ENCODE results near the gene SENP8.

Gene SENP8

DNA sequence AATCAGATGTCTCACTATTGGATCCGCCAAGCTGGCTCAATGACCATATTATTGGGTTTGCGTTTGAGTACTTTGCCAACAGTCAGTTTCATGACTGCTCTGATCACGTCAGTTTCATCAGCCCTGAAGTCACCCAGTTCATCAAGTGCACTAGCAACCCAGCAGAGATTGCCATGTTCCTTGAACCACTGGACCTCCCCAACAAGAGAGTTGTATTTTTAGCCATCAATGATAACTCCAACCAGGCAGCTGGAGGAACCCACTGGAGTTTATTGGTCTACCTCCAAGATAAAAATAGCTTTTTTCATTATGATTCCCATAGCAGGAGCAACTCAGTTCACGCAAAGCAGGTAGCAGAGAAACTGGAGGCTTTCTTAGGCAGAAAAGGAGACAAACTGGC, 21.5 kb downstream of the SENP8 start:
- TF ChIP-seq ARNTL (CRISPR knock-in tag; IDR thresholded peaks at IDR 0.05; ENCODE audit: borderline replicate concordance, low read depth) (no peak), RARB (CRISPR knock-in tag; IDR thresholded peaks at IDR 0.05) (no peak), ZC3H10 (CRISPR knock-in tag; IDR thresholded peaks at IDR 0.05) (no peak), GLIS3 (CRISPR knock-in tag; IDR thresholded peaks at IDR 0.05) (no peak), CSDC2 (CRISPR knock-in tag; IDR thresholded peaks at IDR 0.05) (no peak), ZNF70 (CRISPR knock-in tag; IDR thresholded peaks at IDR 0.05) (no peak), PPARA (CRISPR knock-in tag; IDR thresholded peaks at IDR 0.05; ENCODE audit: borderline replicate concordance) (no peak), ISL1 (CRISPR knock-in tag; IDR thresholded peaks at IDR 0.05) (no peak), TOX (CRISPR knock-in tag; IDR thresholded peaks at IDR 0.05; ENCODE audit: borderline replicate concordance) (no peak), CREB5 (CRISPR knock-in tag; IDR thresholded peaks at IDR 0.05; ENCODE audit: low read depth) (no peak), ZNF565 (CRISPR knock-in tag; conservative IDR thresholded peaks at IDR 0.05; ENCODE audit: low read depth) (no peak), ZFP3 (CRISPR knock-in tag; IDR thresholded peaks at IDR 0.05) (no peak), OSR1 (CRISPR knock-in tag; IDR thresholded peaks at IDR 0.05) (no peak), ZNF8 (CRISPR knock-in tag; IDR thresholded peaks at IDR 0.05) (no peak), TSHZ2 (CRISPR knock-in tag; IDR thresholded peaks at IDR 0.05) (no peak), BACH2 (CRISPR knock-in tag; IDR thresholded peaks at IDR 0.05; ENCODE audit: borderline replicate concordance) (no peak), SNAI2 (CRISPR knock-in tag; IDR thresholded peaks at IDR 0.05) (no peak)
- TF ChIP-seq, protein P1, sequence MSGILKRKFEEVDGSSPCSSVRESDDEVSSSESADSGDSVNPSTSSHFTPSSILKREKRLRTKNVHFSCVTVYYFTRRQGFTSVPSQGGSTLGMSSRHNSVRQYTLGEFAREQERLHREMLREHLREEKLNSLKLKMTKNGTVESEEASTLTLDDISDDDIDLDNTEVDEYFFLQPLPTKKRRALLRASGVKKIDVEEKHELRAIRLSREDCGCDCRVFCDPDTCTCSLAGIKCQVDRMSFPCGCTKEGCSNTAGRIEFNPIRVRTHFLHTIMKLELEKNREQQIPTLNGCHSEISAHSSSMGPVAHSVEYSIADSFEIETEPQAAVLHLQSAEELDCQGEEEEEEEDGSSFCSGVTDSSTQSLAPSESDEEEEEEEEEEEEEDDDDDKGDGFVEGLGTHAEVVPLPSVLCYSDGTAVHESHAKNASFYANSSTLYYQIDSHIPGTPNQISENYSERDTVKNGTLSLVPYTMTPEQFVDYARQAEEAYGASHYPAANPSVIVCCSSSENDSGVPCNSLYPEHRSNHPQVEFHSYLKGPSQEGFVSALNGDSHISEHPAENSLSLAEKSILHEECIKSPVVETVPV (CRISPR knock-in tag; IDR thresholded peaks at IDR 0.05), result no peak
- ATAC-seq, result no peak

DNA sequence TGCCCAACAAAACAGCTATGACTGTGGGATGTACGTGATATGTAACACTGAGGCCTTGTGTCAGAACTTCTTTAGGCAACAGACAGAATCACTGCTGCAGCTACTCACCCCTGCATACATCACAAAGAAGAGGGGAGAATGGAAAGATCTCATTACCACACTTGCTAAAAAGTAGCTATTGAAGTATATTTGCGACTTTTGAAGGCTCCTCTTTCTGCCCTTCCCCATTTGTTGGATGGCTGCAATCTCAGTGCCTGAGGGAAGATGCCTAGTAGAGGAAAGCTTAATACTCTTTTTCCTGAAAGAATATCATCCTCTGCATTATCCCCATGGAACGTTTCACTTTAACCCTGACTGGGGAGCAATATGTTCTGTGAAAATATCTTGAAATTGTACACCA, 21.9 kb downstream of the SENP8 start:
- TF ChIP-seq, protein P2, sequence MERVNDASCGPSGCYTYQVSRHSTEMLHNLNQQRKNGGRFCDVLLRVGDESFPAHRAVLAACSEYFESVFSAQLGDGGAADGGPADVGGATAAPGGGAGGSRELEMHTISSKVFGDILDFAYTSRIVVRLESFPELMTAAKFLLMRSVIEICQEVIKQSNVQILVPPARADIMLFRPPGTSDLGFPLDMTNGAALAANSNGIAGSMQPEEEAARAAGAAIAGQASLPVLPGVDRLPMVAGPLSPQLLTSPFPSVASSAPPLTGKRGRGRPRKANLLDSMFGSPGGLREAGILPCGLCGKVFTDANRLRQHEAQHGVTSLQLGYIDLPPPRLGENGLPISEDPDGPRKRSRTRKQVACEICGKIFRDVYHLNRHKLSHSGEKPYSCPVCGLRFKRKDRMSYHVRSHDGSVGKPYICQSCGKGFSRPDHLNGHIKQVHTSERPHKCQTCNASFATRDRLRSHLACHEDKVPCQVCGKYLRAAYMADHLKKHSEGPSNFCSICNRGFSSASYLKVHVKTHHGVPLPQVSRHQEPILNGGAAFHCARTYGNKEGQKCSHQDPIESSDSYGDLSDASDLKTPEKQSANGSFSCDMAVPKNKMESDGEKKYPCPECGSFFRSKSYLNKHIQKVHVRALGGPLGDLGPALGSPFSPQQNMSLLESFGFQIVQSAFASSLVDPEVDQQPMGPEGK (CRISPR knock-in tag; IDR thresholded peaks at IDR 0.05; ENCODE audit: borderline replicate concordance), result no peak
- TF ChIP-seq ZC3H10 (CRISPR knock-in tag; IDR thresholded peaks at IDR 0.05) (no peak), ARNTL (CRISPR knock-in tag; IDR thresholded peaks at IDR 0.05; ENCODE audit: borderline replicate concordance, low read depth) (no peak), SNAI2 (CRISPR knock-in tag; IDR thresholded peaks at IDR 0.05) (no peak), CREB5 (CRISPR knock-in tag; IDR thresholded peaks at IDR 0.05; ENCODE audit: low read depth) (no peak), POU6F1 (CRISPR knock-in tag; IDR thresholded peaks at IDR 0.05; ENCODE audit: borderline replicate concordance, low read depth) (no peak), ESRRG (CRISPR knock-in tag; IDR thresholded peaks at IDR 0.05) (no peak), ZNF70 (CRISPR knock-in tag; IDR thresholded peaks at IDR 0.05) (no peak), OSR1 (CRISPR knock-in tag; IDR thresholded peaks at IDR 0.05) (no peak), BACH2 (CRISPR knock-in tag; IDR thresholded peaks at IDR 0.05; ENCODE audit: borderline replicate concordance) (no peak), CSDC2 (CRISPR knock-in tag; IDR thresholded peaks at IDR 0.05) (no peak), RARB (CRISPR knock-in tag; IDR thresholded peaks at IDR 0.05) (no peak), ZNF565 (CRISPR knock-in tag; conservative IDR thresholded peaks at IDR 0.05; ENCODE audit: low read depth) (no peak)
- ATAC-seq, result no peak
